Measurements from ENCODE around the gene TUB. TPM values are rescaled to one million over a fixed set of nuclear protein-coding genes. Genes with fewer than 3 reads are reported as not detected.
A peak's percentile ranks its signal among the peaks of the same experiment; 100 is the strongest.

The TUB gene
- total and polyA plus RNA-seq, 10 donors = 0.17 to 3.2 (median 1.8) TPM

DNA sequence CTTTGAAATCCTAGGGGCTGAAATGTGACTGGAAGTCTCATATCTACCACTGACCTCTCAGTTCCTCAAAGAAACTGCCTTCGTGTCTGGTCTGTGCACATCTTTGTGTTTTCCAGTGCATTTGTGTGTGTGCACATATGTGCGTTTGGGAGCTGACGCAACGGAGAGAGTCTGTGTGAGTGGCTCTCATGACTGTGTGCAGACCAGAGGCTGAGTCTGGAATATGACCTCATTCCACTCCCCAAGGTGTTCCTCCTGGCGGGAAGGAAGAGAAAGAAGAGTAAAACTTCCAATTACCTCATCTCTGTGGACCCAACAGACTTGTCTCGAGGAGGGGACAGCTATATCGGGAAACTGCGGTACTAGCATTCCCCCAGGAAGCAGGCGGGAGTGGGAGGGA is 16.5 kb downstream of the TUB start:
- Histone ChIP-seq H3K4me1 (peaks cover 0 to 4% (median 0%) of the 10 kb centered on the region in 6 donors), H3K27me3 (replicated peaks in 1 of 7) (no peaks in the 10 kb centered on the region), H3K27ac (no peak overlapping the region), H3K36me3 (peaks cover 0 to 25% (median 10%) of the 10 kb centered on the region in 6 donors), H3K4me3 (no peak overlapping the region), H3K9me3 (no peaks in the 10 kb centered on the region)
- TF ChIP-seq, protein P1, sequence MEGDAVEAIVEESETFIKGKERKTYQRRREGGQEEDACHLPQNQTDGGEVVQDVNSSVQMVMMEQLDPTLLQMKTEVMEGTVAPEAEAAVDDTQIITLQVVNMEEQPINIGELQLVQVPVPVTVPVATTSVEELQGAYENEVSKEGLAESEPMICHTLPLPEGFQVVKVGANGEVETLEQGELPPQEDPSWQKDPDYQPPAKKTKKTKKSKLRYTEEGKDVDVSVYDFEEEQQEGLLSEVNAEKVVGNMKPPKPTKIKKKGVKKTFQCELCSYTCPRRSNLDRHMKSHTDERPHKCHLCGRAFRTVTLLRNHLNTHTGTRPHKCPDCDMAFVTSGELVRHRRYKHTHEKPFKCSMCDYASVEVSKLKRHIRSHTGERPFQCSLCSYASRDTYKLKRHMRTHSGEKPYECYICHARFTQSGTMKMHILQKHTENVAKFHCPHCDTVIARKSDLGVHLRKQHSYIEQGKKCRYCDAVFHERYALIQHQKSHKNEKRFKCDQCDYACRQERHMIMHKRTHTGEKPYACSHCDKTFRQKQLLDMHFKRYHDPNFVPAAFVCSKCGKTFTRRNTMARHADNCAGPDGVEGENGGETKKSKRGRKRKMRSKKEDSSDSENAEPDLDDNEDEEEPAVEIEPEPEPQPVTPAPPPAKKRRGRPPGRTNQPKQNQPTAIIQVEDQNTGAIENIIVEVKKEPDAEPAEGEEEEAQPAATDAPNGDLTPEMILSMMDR (IDR thresholded peaks at IDR 0.05 in 8 of 11, conservative IDR thresholded peaks at IDR 0.05 in 3 of 11) = no peak
- TF ChIP-seq POLR2A (IDR thresholded peaks at IDR 0.05) = no peak
- no peak for TF ChIP-seq POLR2AphosphoS5 (IDR thresholded peaks at IDR 0.05)
- 82 to 88% (median 85%) methylated on average over 8 to 9 of the region's 9 CpGs for WGBS, 5 donors
- DNase-seq = no peak
- intact Hi-C loops (cut with DNase I; ENCODE audit: low total_unique reads) = loop anchor here (10.0 kb wide), 1 partner anchor 63 kb away; no protein-coding TSS in a partner anchor

- 74 to 89% (median 82%) methylated on average over 2 of the region's 2 CpGs for WGBS, 5 donors
- Histone ChIP-seq H3K27me3 (replicated peaks in 1 of 7) (no peaks in the 10 kb centered on the region), H3K27ac (no peak overlapping the region), H3K36me3 (peaks cover 0 to 30% (median 11%) of the 10 kb centered on the region in 6 donors), H3K4me3 (no peak overlapping the region), H3K9me3 (no peaks in the 10 kb centered on the region), H3K4me1 (no peaks in the 10 kb centered on the region)
- TF ChIP-seq, protein P1 (IDR thresholded peaks at IDR 0.05 in 8 of 11, conservative IDR thresholded peaks at IDR 0.05 in 3 of 11) = no peak
- TF ChIP-seq POLR2AphosphoS5 (IDR thresholded peaks at IDR 0.05) (no peak), POLR2A (IDR thresholded peaks at IDR 0.05) (no peak)
- intact Hi-C loops (cut with DNase I; ENCODE audit: low total_unique reads) = loop anchor here (10.0 kb wide), 1 partner anchor 63 kb away; no protein-coding TSS in a partner anchor
- peak; percentile 62 for DNase-seq
These were observed 16.9 kb downstream of the TUB start for GRCh38 chr11:8097926-8098325.

GRCh38 chr11:8098361-8098760 is 17.4 kb downstream of the TUB start:
- no peaks in the 10 kb centered on the region for H3K27me3 ChIP-seq (replicated peaks in 1 of 7)
- no peak overlapping the region for H3K4me3 ChIP-seq
- H3K27ac ChIP-seq = no peak overlapping the region
- intact Hi-C loops (cut with DNase I; ENCODE audit: low total_unique reads) = loop anchor here (10.0 kb wide), 1 partner anchor 64 kb away; no protein-coding TSS in a partner anchor
- peaks cover 0 to 34% (median 11%) of the 10 kb centered on the region in 6 donors for H3K36me3 ChIP-seq
- 73 to 83% (median 78%) methylated on average over 4 of the region's 4 CpGs for WGBS, 5 donors
- H3K4me1 ChIP-seq = no peaks in the 10 kb centered on the region
- peak; percentile 28 for DNase-seq
- TF ChIP-seq POLR2A (IDR thresholded peaks at IDR 0.05) (no peak), POLR2AphosphoS5 (IDR thresholded peaks at IDR 0.05) (no peak)
- TF ChIP-seq, protein P1 (IDR thresholded peaks at IDR 0.05 in 8 of 11, conservative IDR thresholded peaks at IDR 0.05 in 3 of 11) = no peak
- no peaks in the 10 kb centered on the region for H3K9me3 ChIP-seq

GRCh38 chr11:8098879-8099278 is 17.9 kb downstream of the TUB start:
- peak; percentile 63 for DNase-seq
- peaks cover 0 to 40% (median 11%) of the 10 kb centered on the region in 6 donors for H3K36me3 ChIP-seq
- no peaks in the 10 kb centered on the region for H3K9me3 ChIP-seq
- H3K27me3 ChIP-seq (replicated peaks in 1 of 7) = no peaks in the 10 kb centered on the region
- TF ChIP-seq POLR2AphosphoS5 (IDR thresholded peaks at IDR 0.05) (no peak), POLR2A (IDR thresholded peaks at IDR 0.05) (no peak)
- TF ChIP-seq, protein P1 (IDR thresholded peaks at IDR 0.05 in 8 of 11, conservative IDR thresholded peaks at IDR 0.05 in 3 of 11) = no peak
- WGBS, 5 donors = 73 to 93% (median 83%) methylated on average over 5 to 6 of the region's 6 CpGs
- no peak overlapping the region for H3K4me3 ChIP-seq
- intact Hi-C loops (cut with DNase I; ENCODE audit: low total_unique reads) = loop anchor here (10.0 kb wide), 1 partner anchor 64 kb away; no protein-coding TSS in a partner anchor
- no peak overlapping the region for H3K27ac ChIP-seq
- no peaks in the 10 kb centered on the region for H3K4me1 ChIP-seq

All from spleen (tissue), 11 donors.